Stimulated activated CD8-positive, alpha-beta memory T cell treated with anti-CD3 and anti-CD28 coated beads, Interleukin-4, amount 100 ng/mL, for 24 hours (primary cell): ENCODE measurements around the gene HSD3B2.

ENCODE experiments used
- DNase-seq: peaks from one replicate; pipeline ENCODE4 v3.0.0-alpha.2; 2020; ENCODE audit warnings: low read depth

Gene HSD3B2

GRCh38 chr1:119462964-119463363 lies 48.0 kb downstream of the HSD3B2 start:
- no peak for DNase-seq

GRCh38 chr1:119463569-119463968 lies 48.6 kb downstream of the HSD3B2 start:
- DNase-seq = no peak

GRCh38 chr1:119466445-119466844 lies 51.5 kb downstream of the HSD3B2 start:
- DNase-seq = no peak

- no peak for DNase-seq
These were observed 52.3 kb downstream of the HSD3B2 start for GRCh38 chr1:119467219-119467618.

GRCh38 chr1:119467857-119468668 lies 53.1 kb downstream of the HSD3B2 start:
- no peak for DNase-seq

- no peak for DNase-seq
These were observed 54.8 kb downstream of the HSD3B2 start for GRCh38 chr1:119469741-119470140.

GRCh38 chr1:119470377-119470776 lies 55.4 kb downstream of the HSD3B2 start:
- no peak for DNase-seq

- DNase-seq = no peak
These were observed 56.0 kb downstream of the HSD3B2 start for GRCh38 chr1:119470958-119471357.

- DNase-seq = no peak
These were observed 56.6 kb downstream of the HSD3B2 start for GRCh38 chr1:119471566-119471965.

GRCh38 chr1:119472080-119472818 lies 57.3 kb downstream of the HSD3B2 start:
- no peak for DNase-seq
